Measurements from ENCODE around the gene PFN2. TPM values are rescaled to one million over a fixed set of nuclear protein-coding genes. Genes with fewer than 3 reads are reported as not detected.

PFN2 gene
- total RNA-seq, 1 experiment from 2014 or later = 227 TPM

- DNase-seq (ENCODE audit: low read depth) = no peak
Measured at GRCh38 chr3:149919509-149919908, 51.2 kb downstream of the PFN2 start.

GRCh38 chr3:149917124-149917667, 53.5 kb downstream of the PFN2 start:
- no peak for DNase-seq (ENCODE audit: low read depth)

Other genes starting within 250 kb of the PFN2 start
- 24.6 and 38.8 TPM in 2 replicates for gene COMMD2, start 218.4 kb downstream of the PFN2 start, total RNA-seq (2014; rRNA removed)
- gene ANKUB1, start 178.3 kb downstream of the PFN2 start, total RNA-seq (2014; rRNA removed) = 0.06 TPM in 1 of 2 replicates, not detected in the other
- gene RNF13, start 157.7 kb downstream of the PFN2 start, total RNA-seq (2014; rRNA removed) = 24.2 and 25.4 TPM in 2 replicates